Nephron (organoid): ENCODE measurements around the gene AMIGO3.

Experiments used
- H3K27ac Mint-ChIP-seq, 3 experiments: 2 replicates each; pipeline ENCODE4 v1.8.0; 2020; ENCODE audit warnings: mixed read lengths in 3 of 3, mild to moderate bottlenecking in 2 of 3, moderate library complexity in 1 of 3
- H3K27me3 Mint-ChIP-seq: 2 replicates; pipeline ENCODE4 v1.8.0; 2021; ENCODE audit warnings: low read depth, mild to moderate bottlenecking, moderate library complexity, mixed read lengths
- H3K36me3 Mint-ChIP-seq: 2 replicates; pipeline ENCODE4 v1.8.0; 2020; ENCODE audit warnings: low read depth, mixed read lengths
- H3K4me1 Mint-ChIP-seq: 2 replicates; pipeline ENCODE4 v1.8.0; 2020; ENCODE audit warnings: mixed read lengths
- H3K4me3 Mint-ChIP-seq, 3 experiments: 2 replicates each; pipeline ENCODE4 v1.8.0; 2020; ENCODE audit warnings: mild to moderate bottlenecking in 3 of 3, mixed read lengths in 3 of 3, moderate library complexity in 2 of 3
- H3K9me3 Mint-ChIP-seq: 2 replicates; pipeline ENCODE4 v1.8.0; 2020; ENCODE audit warnings: mixed read lengths
- CTCF ChIP-seq, 3 experiments: fragments of 200-600 bp; sonication (generic); IDR thresholded peaks; one replicate each; pipeline ENCODE4 v1.5.0; 2021; ENCODE audit warnings: antibody characterized with exemption in 3 of 3; ENCODE audit not compliant: unreplicated experiment in 3 of 3

AMIGO3 gene

GRCh38 chr3:49723296-49723627 lies 3.8 kb upstream of the AMIGO3 start:
- Mint-ChIP-seq H3K36me3 (peaks cover 12% of the 10 kb centered on the region), H3K4me1 (peaks cover 25% of the 10 kb centered on the region), H3K9me3 (no peaks in the 10 kb centered on the region), H3K27me3 (no peaks in the 10 kb centered on the region), H3K27ac (peak overlapping the region; percentile 70 to 97 (median 85)), H3K4me3 (peak overlapping the region; percentile 93 to 95 (median 94))
- TF ChIP-seq CTCF (IDR thresholded peaks at IDR 0.05; ENCODE audit: unreplicated experiment in 3 of 3): no peak

GRCh38 chr3:49722896-49723295 lies 3.4 kb upstream of the AMIGO3 start:
- Mint-ChIP-seq H3K27me3 (no peaks in the 10 kb centered on the region), H3K27ac (peak overlapping the region; percentile 70 to 97 (median 85)), H3K36me3 (peaks cover 12% of the 10 kb centered on the region), H3K4me3 (peak overlapping the region; percentile 93 to 95 (median 94)), H3K9me3 (no peaks in the 10 kb centered on the region), H3K4me1 (peaks cover 25% of the 10 kb centered on the region)
- TF ChIP-seq CTCF (IDR thresholded peaks at IDR 0.05; ENCODE audit: unreplicated experiment in 3 of 3): no peak

GRCh38 chr3:49721896-49722781 lies 2.7 kb upstream of the AMIGO3 start:
- no peak for TF ChIP-seq CTCF (IDR thresholded peaks at IDR 0.05; ENCODE audit: unreplicated experiment in 3 of 3)
- Mint-ChIP-seq H3K27ac (peak overlapping the region; percentile 52 to 97 (median 70)), H3K27me3 (no peaks in the 10 kb centered on the region), H3K4me3 (peak overlapping the region; percentile 93 to 95 (median 94)), H3K36me3 (peaks cover 12% of the 10 kb centered on the region), H3K9me3 (no peaks in the 10 kb centered on the region), H3K4me1 (peaks cover 25% of the 10 kb centered on the region)

DNA sequence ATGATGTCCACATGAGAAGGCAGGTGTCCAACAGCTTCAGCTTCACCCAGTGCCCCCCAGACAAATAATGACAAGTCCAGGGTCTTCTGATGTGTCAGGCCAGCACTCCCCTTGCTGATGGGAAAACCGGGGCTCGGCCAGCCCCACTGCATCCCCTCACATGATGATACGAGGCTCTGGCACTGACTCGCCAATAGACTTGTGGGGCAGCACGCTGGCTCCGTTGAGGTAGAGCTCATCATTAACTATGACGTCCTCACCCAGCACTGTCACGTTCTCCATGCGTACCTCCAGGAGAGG lies 2.1 kb upstream of the AMIGO3 start:
- Mint-ChIP-seq H3K36me3 (peaks cover 12% of the 10 kb centered on the region), H3K27me3 (no peaks in the 10 kb centered on the region), H3K9me3 (no peaks in the 10 kb centered on the region), H3K4me3 (peak overlapping the region; percentile 93 to 95 (median 94)), H3K4me1 (peaks cover 25% of the 10 kb centered on the region), H3K27ac (no peak overlapping the region)
- TF ChIP-seq CTCF (IDR thresholded peaks at IDR 0.05; ENCODE audit: unreplicated experiment in 3 of 3): no peak

DNA sequence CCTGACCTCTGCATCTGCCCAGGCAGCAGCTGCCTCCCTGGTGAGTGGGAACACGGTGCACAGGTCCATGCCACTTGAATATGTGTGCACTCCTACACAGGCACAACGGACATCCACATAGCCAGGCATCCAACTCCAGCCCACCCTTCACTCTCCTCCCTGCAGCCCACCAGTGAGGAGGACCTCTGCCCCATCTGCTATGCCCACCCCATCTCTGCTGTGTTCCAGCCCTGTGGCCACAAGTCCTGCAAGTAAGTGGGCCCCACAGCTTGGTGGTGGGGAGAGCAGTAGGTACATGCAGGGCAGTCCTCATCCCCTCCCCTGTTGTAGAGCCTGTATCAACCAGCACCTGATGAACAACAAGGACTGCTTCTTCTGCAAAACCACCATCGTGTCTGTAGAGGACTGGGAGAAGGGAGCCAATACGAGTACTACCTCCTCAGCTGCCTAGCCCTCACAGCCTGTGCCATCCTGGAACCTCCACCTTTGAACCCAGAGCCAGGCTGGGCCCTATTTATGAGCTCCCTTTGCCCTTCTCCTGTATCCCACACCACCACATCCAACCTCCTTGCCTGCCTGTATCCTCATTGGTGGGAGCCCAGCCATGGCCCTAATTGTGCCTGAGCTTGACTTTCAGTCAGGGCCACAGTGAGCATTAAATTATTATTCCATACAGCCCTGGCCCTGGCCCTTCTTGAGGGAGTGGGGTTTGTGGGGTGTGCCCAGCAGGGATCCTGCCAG lies 1.5 kb upstream of the AMIGO3 start:
- Mint-ChIP-seq H3K36me3 (peaks cover 12% of the 10 kb centered on the region), H3K27ac (peak overlapping the region in 1 of 3 experiments; percentile 24), H3K9me3 (no peaks in the 10 kb centered on the region), H3K4me1 (peaks cover 25% of the 10 kb centered on the region), H3K27me3 (no peaks in the 10 kb centered on the region), H3K4me3 (peak overlapping the region; percentile 63 to 94 (median 93))
- TF ChIP-seq CTCF (IDR thresholded peaks at IDR 0.05; ENCODE audit: unreplicated experiment in 3 of 3): no peak
